Sigmoid colon (tissue), 4 donors: ENCODE measurements around the gene PCGF3.

Source experiments
- CTCF ChIP-seq, 4 experiments: fragments of 450-650 bp in 3 of 4; fragments of 200-600 bp in 1 of 4; IDR thresholded peaks; one replicate each; pipeline ENCODE4 v1.5.1; 2016 to 2019; ENCODE audit warnings: antibody characterized with exemption in 4 of 4, mild to moderate bottlenecking in 3 of 4, moderate library complexity in 2 of 4
- EP300 ChIP-seq, 4 donors: sonication (generic); formaldehyde crosslinking; IDR thresholded peaks; one replicate each; pipeline ENCODE4 v1.6.1; 2017; ENCODE audit warnings: antibody characterized with exemption in 4 of 4
- POLR2A ChIP-seq, 2 donors: fragments of 450-650 bp; IDR thresholded peaks; one replicate each; pipeline ENCODE4 v1.6.1; 2016; ENCODE audit warnings: antibody characterized with exemption in 2 of 2, mild to moderate bottlenecking in 2 of 2, moderate library complexity in 2 of 2

GRCh38 chr4:761086-761485 is 55.5 kb downstream of the PCGF3 start:
- TF ChIP-seq POLR2A (IDR thresholded peaks at IDR 0.05), result no peak
- TF ChIP-seq EP300 (IDR thresholded peaks at IDR 0.05), result no peak
- TF ChIP-seq CTCF (IDR thresholded peaks at IDR 0.05), result no peak
